SK-N-SH (cell line): Measurements from ENCODE around the gene PDE6B. TPM values are rescaled to one million over a fixed set of nuclear protein-coding genes. Genes with fewer than 3 reads are reported as not detected.
"Not testable (repeated sequence)": the region's sequence is repeated elsewhere in the genome, so short reads cannot be mapped to it uniquely, and the experiment has no call there.

Experiments
- CTCF ChIA-PET: fragments of 300-600, 350-600 bp; formaldehyde crosslinking; extraction: SDS; loops from one replicate; lab custom pipeline; 2021; lab: Yijun Ruan, JAX
- POLR2A ChIA-PET: fragments of 350-600 bp; sonication (Branson Sonifier 250); formaldehyde crosslinking; extraction: SDS; loops from one replicate; lab custom pipeline; 2020; ENCODE audit warnings: antibody characterized with exemption, inconsistent platforms; lab: Yijun Ruan, JAX
- DNase-seq: peaks from one replicate; pipeline ENCODE4 v3.0.0; 2012
- H2AFZ ChIP-seq: fragments of 200-600 bp; sonication (generic); 2 replicates; pipeline ENCODE4 v1.8.1; 2016; ENCODE audit warnings: antibody characterized with exemption, mild to moderate bottlenecking, low read depth
- H3F3A ChIP-seq: fragments of 200-600 bp; sonication (generic); replicated peaks from 2 replicates; pipeline ENCODE3; 2016; ENCODE audit warnings: antibody characterized with exemption, mild to moderate bottlenecking; ENCODE audit not compliant: insufficient read depth
- H3K27ac ChIP-seq, 2 experiments: fragments of 200-500 bp in 1 of 2; fragments of 200-600 bp in 1 of 2; sonication (Bioruptor generic) in 1 of 2; sonication (generic), shearing (Covaris generic) in 1 of 2; 2 replicates each; pipeline versions ENCODE4 v1.5.1 to v1.6.1; 2014 to 2016; ENCODE audit warnings: low read depth in 2 of 2, inconsistent platforms in 1 of 2, low read length in 1 of 2, mild to moderate bottlenecking in 1 of 2, mixed read lengths in 1 of 2
- H3K27me3 ChIP-seq: fragments of 200-600 bp; sonication (generic), shearing (Covaris generic); 2 replicates; pipeline ENCODE4 v1.6.1; 2016; ENCODE audit warnings: mixed run types; ENCODE audit not compliant: insufficient read depth
- H3K36me3 ChIP-seq, 2 experiments: fragments of 200-500 bp in 1 of 2; fragments of 200-600 bp in 1 of 2; sonication (Bioruptor generic) in 1 of 2; sonication (generic) in 1 of 2; replicated peaks in 1 of 2; 2 replicates each; pipeline versions ENCODE3 to v1.5.1; 2014 to 2016; ENCODE audit warnings: low read length in 1 of 2, mild to moderate bottlenecking in 1 of 2; ENCODE audit not compliant: insufficient read depth in 2 of 2, control insufficient read depth in 1 of 2
- H3K4me1 ChIP-seq, 2 experiments: fragments of 200-500 bp in 1 of 2; fragments of 200-600 bp in 1 of 2; sonication (Bioruptor generic) in 1 of 2; sonication (generic), shearing (Covaris generic) in 1 of 2; 2 replicates each; pipeline versions ENCODE4 v1.5.1 to v1.6.1; 2014 to 2016; ENCODE audit warnings: low read depth in 1 of 2, low read length in 1 of 2, mixed run types in 1 of 2; ENCODE audit not compliant: insufficient read depth in 2 of 2, control insufficient read depth in 1 of 2
- H3K4me2 ChIP-seq: fragments of 200-600 bp; sonication (generic), shearing (Covaris generic); 2 replicates; pipeline ENCODE4 v1.6.1; 2017; ENCODE audit warnings: mixed run types
- H3K4me3 ChIP-seq, 2 experiments: fragments of 200-500 bp in 1 of 2; fragments of 200-600 bp in 1 of 2; sonication (Bioruptor generic) in 1 of 2; sonication (generic), shearing (Covaris generic) in 1 of 2; 2 replicates each; pipeline versions ENCODE4 v1.5.1 to v1.8.1; 2014 to 2016; ENCODE audit warnings: low read depth in 2 of 2, inconsistent platforms in 1 of 2, low read length in 1 of 2, mild to moderate bottlenecking in 1 of 2, mixed read lengths in 1 of 2, moderate library complexity in 1 of 2
- H3K79me2 ChIP-seq: fragments of 200-600 bp; sonication (generic); 2 replicates; pipeline ENCODE4 v1.8.1; 2017; ENCODE audit warnings: mild to moderate bottlenecking; ENCODE audit not compliant: insufficient read depth
- H3K9ac ChIP-seq: fragments of 200-600 bp; sonication (generic); 2 replicates; pipeline ENCODE4 v1.6.1; 2017; ENCODE audit warnings: mixed run types
- H3K9me2 ChIP-seq: fragments of 200-600 bp; sonication (generic); 2 replicates; pipeline ENCODE4 v1.6.1; 2017; ENCODE audit warnings: mixed run types
- H3K9me3 ChIP-seq: fragments of 200-600 bp; sonication (generic); 2 replicates; pipeline ENCODE4 v1.6.1; 2017; ENCODE audit warnings: mixed run types, mild to moderate bottlenecking, moderate library complexity
- H4K20me1 ChIP-seq: fragments of 200-600 bp; sonication (generic); 2 replicates; pipeline ENCODE4 v1.6.1; 2017; ENCODE audit warnings: mild to moderate bottlenecking, mixed run types; ENCODE audit not compliant: insufficient read depth
- CTCF ChIP-seq: fragments of 200-600 bp; sonication (generic); IDR thresholded peaks from 2 replicates; pipeline ENCODE4 v1.6.1; 2017; ENCODE audit warnings: antibody characterized with exemption, mild to moderate bottlenecking, moderate library complexity
- MXI1 ChIP-seq: IDR thresholded peaks from 2 replicates; pipeline ENCODE4 v1.6.1; 2012; ENCODE audit warnings: mild to moderate bottlenecking, low read depth, low read length, improper control_type of control experiment
- PBX3 ChIP-seq: IDR thresholded peaks from 2 replicates; pipeline ENCODE4; 2012
- RAD21 ChIP-seq: IDR thresholded peaks from 2 replicates; pipeline ENCODE4 v1.6.1; 2012; ENCODE audit warnings: mild to moderate bottlenecking, low read length
- RXRA ChIP-seq: IDR thresholded peaks from 2 replicates; pipeline ENCODE4 v1.4.0; 2012; ENCODE audit warnings: low read depth, mild to moderate bottlenecking, borderline replicate concordance
- SIN3A ChIP-seq: IDR thresholded peaks from 2 replicates; pipeline ENCODE4 v1.6.1; 2012; ENCODE audit warnings: low read depth, mild to moderate bottlenecking, low read length, moderate library complexity, borderline replicate concordance
- TEAD4 ChIP-seq: IDR thresholded peaks from 2 replicates; pipeline ENCODE4 v1.4.0; 2012; ENCODE audit warnings: mild to moderate bottlenecking, borderline replicate concordance; ENCODE audit not compliant: insufficient read depth
- USF1 ChIP-seq: IDR thresholded peaks from 2 replicates; pipeline ENCODE4 v1.4.0; 2012; ENCODE audit warnings: low read depth, borderline replicate concordance
- WGBS: methylation state at CpG from one replicate; pipeline ENCODE4 v1.1.6; 2017; ENCODE audit warnings: low lambda C conversion rate; 5-methylcytosine and 5-hydroxymethylcytosine counted together
- polyA plus RNA-seq, 3 experiments: library from polyadenylated mRNA; depleted of rRNA; stranded (reverse); fragments of >200 nt; gene quantifications; 2 replicates each; pipeline ENCODE4 v1.2.3, GENCODE V29; 2012

Gene PDE6B
- polyA plus RNA-seq, 1 of the 3 experiments (the other 2 are of a cell fraction): 1.2 TPM

GRCh38 chr4:706083-706633, 80.8 kb downstream of the PDE6B start:
- DNase-seq, H3K27me3 ChIP-seq, POLR2A ChIA-PET, H3K36me3 ChIP-seq, H3F3A ChIP-seq, H3K9me2 ChIP-seq: not testable (repeated sequence)
- Histone ChIP-seq H3K79me2 (peaks cover 51% of the 10 kb centered on the region), H3K4me1 (peaks cover 0 to 25% of the 10 kb centered on the region in 2 experiments; a peak in 2 of 4 replicates), H3K27ac (peak overlapping the region; percentile 69 to 87), H4K20me1 (peaks cover 39% of the 10 kb centered on the region), H3K4me3 (peak overlapping the region; percentile 93 to 97), H2AFZ (peak overlapping the region; percentile 78; the same call in 1 of the 2 replicates)
- 0% methylated on average over 5 of the region's 21 CpGs for WGBS
- 0 out of 2 replicates have a peak, but pooled peaks have one; percentile 3 for TF ChIP-seq SIN3A
- TF ChIP-seq, all 33 proteins: peak for 1; not testable (repeated sequence) for 32
- peak overlapping the region; percentile 98 for H3K4me2 ChIP-seq
- CTCF ChIA-PET, H3K9me3 ChIP-seq: not testable (repeated sequence)
- peak overlapping the region; percentile 100 for H3K9ac ChIP-seq

GRCh38 chr4:706834-707598, 81.6 kb downstream of the PDE6B start:
- H3K27me3 ChIP-seq: no peaks in the 10 kb centered on the region
- no peaks in the 10 kb centered on the region for H3K9me3 ChIP-seq
- DNase-seq: no peak
- H3K4me1 ChIP-seq: peaks cover 0 to 25% of the 10 kb centered on the region in 2 experiments; a peak in 2 of 4 replicates
- WGBS: 22% methylated on average over 9 of the region's 21 CpGs
- H3K4me3 ChIP-seq: peak overlapping the region; percentile 63 to 93
- H4K20me1 ChIP-seq: peaks cover 41% of the 10 kb centered on the region
- peak overlapping the region; percentile 100 for H3K9ac ChIP-seq
- H3K27ac ChIP-seq: no peak overlapping the region; a peak in 1 of 4 replicates
- H3K79me2 ChIP-seq: peaks cover 59% of the 10 kb centered on the region
- POLR2A ChIA-PET: interaction anchor here (0.7 kb wide), 1 partner anchor 602 kb away, joined by 6 read pairs; no protein-coding TSS in a partner anchor
- no peak for TF ChIP-seq TEAD4
- no peak for TF ChIP-seq RXRA
- TF ChIP-seq MXI1: no peak
- no peak for TF ChIP-seq RAD21
- TF ChIP-seq CTCF: no peak
- no peak for TF ChIP-seq PBX3
- TF ChIP-seq USF1: no peak
- TF ChIP-seq, all 33 proteins: peak for 0
- no peaks in the 10 kb centered on the region for H3K9me2 ChIP-seq
- peaks cover 3% of the 10 kb centered on the region for H3F3A ChIP-seq
- no peak overlapping the region for H2AFZ ChIP-seq
- peaks cover under 1 to 7% of the 10 kb centered on the region in 2 experiments for H3K36me3 ChIP-seq
- H3K4me2 ChIP-seq: peak overlapping the region; percentile 98
- CTCF ChIA-PET: no interaction called here
